Endometrial microvascular endothelial cells (primary cell): ENCODE data around the gene CASZ1. TPM values are rescaled to one million over a fixed set of nuclear protein-coding genes. Genes with fewer than 3 reads are reported as not detected.

Experiments used
- in situ Hi-C: cut with HindIII; loops from 2 replicates; pipeline ENCODE4 v1.10.0; 2017; ENCODE audit warnings: low sequenced_read_pairs, low pct_unique_long_range_greater_than_20kb; ENCODE audit errors: inconsistent ontology term
- total RNA-seq: library from RNA; depleted of rRNA; stranded (reverse); fragments of >200 nt; gene quantifications from one replicate; pipeline ENCODE4 v1.2.3, GENCODE V29; 2015; ENCODE audit errors: inconsistent ontology term

Gene CASZ1
- total RNA-seq, 1 donor from 2014 or later = 8.5 TPM

- in situ Hi-C loops = no loop called here
Measured at GRCh38 chr1:10629816-10630571, 166.5 kb downstream of the CASZ1 start.

GRCh38 chr1:10629091-10629815, 167.2 kb downstream of the CASZ1 start:
- in situ Hi-C loops = no loop called here

- in situ Hi-C loops = no loop called here
Measured at GRCh38 chr1:10628685-10629084, 167.8 kb downstream of the CASZ1 start.

- in situ Hi-C loops = no loop called here
Measured at GRCh38 chr1:10626791-10627410, 169.5 kb downstream of the CASZ1 start.

GRCh38 chr1:10626131-10626731, 170.2 kb downstream of the CASZ1 start:
- in situ Hi-C loops = no loop called here

- in situ Hi-C loops = no loop called here
Measured at GRCh38 chr1:10625554-10625953, 170.9 kb downstream of the CASZ1 start.

- in situ Hi-C loops = no loop called here
Measured at GRCh38 chr1:10625076-10625475, 171.4 kb downstream of the CASZ1 start.

GRCh38 chr1:10624256-10625050, 172.0 kb downstream of the CASZ1 start:
- in situ Hi-C loops = no loop called here

- in situ Hi-C loops = no loop called here
Measured at GRCh38 chr1:10623686-10624145, 172.7 kb downstream of the CASZ1 start.

- in situ Hi-C loops = no loop called here
Measured at GRCh38 chr1:10622910-10623685, 173.3 kb downstream of the CASZ1 start.

- in situ Hi-C loops = no loop called here
Measured at GRCh38 chr1:10621906-10622305, 174.5 kb downstream of the CASZ1 start.

GRCh38 chr1:10620776-10621175, 175.7 kb downstream of the CASZ1 start:
- in situ Hi-C loops = no loop called here

- in situ Hi-C loops = no loop called here
Measured at GRCh38 chr1:10617931-10618885, 178.2 kb downstream of the CASZ1 start.

- in situ Hi-C loops = no loop called here
Measured at GRCh38 chr1:10617318-10617717, 179.1 kb downstream of the CASZ1 start.

GRCh38 chr1:10616696-10617095, 179.8 kb downstream of the CASZ1 start:
- in situ Hi-C loops = no loop called here

GRCh38 chr1:10615932-10616671, 180.3 kb downstream of the CASZ1 start:
- in situ Hi-C loops = no loop called here
